Myometrial cell (primary cell): ENCODE data around the gene CLDN15. TPM values are rescaled to one million over a fixed set of nuclear protein-coding genes. Genes with fewer than 3 reads are reported as not detected.

Source experiments
- total RNA-seq: library from RNA; depleted of rRNA; stranded (reverse); fragments of >200 nt; gene quantifications from 2 replicates; pipeline ENCODE4 v1.2.3, GENCODE V29; 2015

The CLDN15 gene
- total RNA-seq = 3.5 and 4.9 TPM in 2 replicates

DNA sequence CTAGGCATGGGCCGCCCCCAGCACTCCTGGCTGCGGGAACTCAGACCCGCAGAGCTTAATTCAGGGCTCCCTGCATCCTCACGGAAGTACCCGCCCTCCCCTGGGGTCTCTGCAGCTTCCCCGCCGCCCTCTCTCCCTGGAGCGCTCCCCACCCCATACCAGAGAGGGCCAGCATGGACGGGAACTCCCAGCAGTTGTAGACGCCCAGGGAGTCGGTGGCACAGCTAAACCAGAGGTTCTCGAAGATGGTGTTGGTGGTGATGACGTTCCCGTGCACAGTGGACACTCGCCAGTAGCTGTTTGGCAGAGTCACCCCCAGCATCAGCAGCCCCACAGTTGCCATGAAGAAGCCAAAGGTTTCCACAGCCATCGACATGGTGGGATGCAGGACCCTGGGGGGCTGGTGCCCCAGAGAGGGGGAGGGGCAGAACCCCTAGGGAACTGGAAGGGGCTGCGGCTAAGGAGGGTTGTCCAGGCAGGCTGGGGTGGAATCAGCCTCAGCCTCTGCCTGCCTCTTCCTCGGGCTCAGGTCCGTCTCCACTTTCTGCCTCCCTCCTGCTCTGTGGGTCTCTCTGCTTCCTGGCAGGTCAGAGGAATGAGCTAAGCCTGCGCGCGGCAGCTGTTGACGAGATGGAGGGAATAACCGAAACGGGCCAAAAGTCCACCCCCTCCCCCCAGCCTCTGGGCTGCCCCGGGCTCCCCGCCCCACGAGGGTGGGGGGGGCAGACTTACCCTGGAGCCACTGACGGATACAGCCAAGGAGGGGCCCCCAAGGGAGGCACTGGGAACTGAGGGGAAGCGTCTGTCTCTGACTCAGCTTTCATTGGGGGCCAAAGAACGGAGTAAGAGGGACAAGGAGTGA lies at the start of gene CLDN15:
Gene CLDN15, minus strand, starts transcription at position 597 of the 862 bp plus-strand sequence. Its CDS starts 221 bp downstream, at position 376.

DNA sequence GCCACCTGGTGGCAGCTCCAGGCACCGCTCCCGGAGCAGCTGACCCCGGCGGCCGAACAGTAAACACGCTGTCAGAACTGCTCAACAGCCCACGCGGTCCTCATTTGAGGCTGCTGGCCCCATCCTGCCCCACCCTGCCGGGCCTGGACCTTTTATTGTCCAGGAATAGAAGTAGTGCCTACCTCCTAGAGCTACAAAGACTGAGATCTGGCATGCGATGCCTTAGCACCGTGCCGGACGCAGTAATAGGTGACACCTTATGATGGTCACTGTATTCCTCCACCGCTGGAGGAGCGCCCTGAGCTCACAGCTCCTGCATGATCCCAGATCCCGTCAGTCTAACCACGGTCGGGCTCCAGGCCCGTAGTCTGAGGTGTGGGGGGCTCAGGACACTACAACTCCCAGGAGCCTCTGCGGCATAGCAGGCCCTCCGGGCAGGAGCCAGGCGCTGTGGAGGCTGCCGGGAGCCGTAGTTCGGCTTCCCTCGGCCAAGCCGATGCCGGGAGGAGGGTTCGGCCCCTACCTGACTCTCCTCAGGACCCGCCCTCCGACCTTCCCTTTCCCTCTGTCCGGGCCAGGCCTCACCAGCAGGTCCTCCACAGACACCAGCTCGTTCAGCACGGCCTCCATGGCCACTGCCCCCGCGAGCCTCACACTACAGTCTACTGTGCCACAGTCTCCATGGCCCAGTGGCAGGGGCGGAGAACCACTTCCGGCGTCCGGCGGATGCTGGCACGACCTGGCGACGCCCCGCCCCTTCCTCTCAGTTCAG lies 7.0 kb upstream of the CLDN15 start, which contains the start of gene FIS1:
Gene FIS1, minus strand, starts transcription at position 707 of the 772 bp plus-strand sequence. Its CDS starts 77 bp downstream, at position 630.

GRCh38 chr7:101217388-101218235 lies 20.0 kb downstream of the CLDN15 start, which contains the start of the genes PLOD3 and ZNHIT1:
Gene PLOD3, minus strand, starts transcription at chr7:101217581. Its CDS starts 307 bp downstream, at chr7:101217274.
Gene ZNHIT1, plus strand, starts transcription at chr7:101218165. Its CDS starts 31 bp downstream, at chr7:101218196.

GRCh38 chr7:101200862-101201599 lies 36.6 kb downstream of the CLDN15 start, which contains the start of gene MOGAT3:
Gene MOGAT3, minus strand, starts transcription at chr7:101201036. Its CDS starts 182 bp downstream, at chr7:101200854.

Other genes with a start within 250 kb of the CLDN15 start
- not detected in 2 replicates for gene MUC17, start 217.7 kb downstream of the CLDN15 start, total RNA-seq
- gene TRIM56, start 152.3 kb downstream of the CLDN15 start, total RNA-seq = 9.2 and 11.2 TPM in 2 replicates
- gene SERPINE1, start 110.7 kb downstream of the CLDN15 start, total RNA-seq = 1,908 and 2,020 TPM in 2 replicates
- 274 and 306 TPM in 2 replicates for gene AP1S1, start 83.3 kb downstream of the CLDN15 start, total RNA-seq
- 0.53 and 1.2 TPM in 2 replicates for gene VGF, start 72.2 kb downstream of the CLDN15 start, total RNA-seq
- not detected in 2 replicates for gene NAT16, start 57.5 kb downstream of the CLDN15 start, total RNA-seq
- gene MOGAT3, start 36.8 kb downstream of the CLDN15 start, total RNA-seq = not detected in 2 replicates
- gene PLOD3, start 20.2 kb downstream of the CLDN15 start, total RNA-seq = 111 and 114 TPM in 2 replicates
- gene ZNHIT1, start 19.6 kb downstream of the CLDN15 start, total RNA-seq = 136 and 174 TPM in 2 replicates
- gene FIS1, start 7.3 kb upstream of the CLDN15 start, total RNA-seq = 232 and 308 TPM in 2 replicates
- 48.4 and 52.8 TPM in 2 replicates for gene IFT22, start 84.0 kb upstream of the CLDN15 start, total RNA-seq
- gene COL26A1, start 125.1 kb upstream of the CLDN15 start, total RNA-seq = not detected in 2 replicates